HG03432 (cell line): ENCODE data around the gene ARHGAP26.
A peak's percentile ranks its signal among the peaks of the same experiment; 100 is the strongest.

ENCODE experiments used
- ATAC-seq: cut with Tn5 transposase; IDR thresholded peaks from one replicate; pipeline ENCODE4 v1.9.1; 2021; ENCODE audit warnings: mild to moderate bottlenecking, moderate library complexity; ENCODE audit not compliant: unreplicated experiment

The ARHGAP26 gene

DNA sequence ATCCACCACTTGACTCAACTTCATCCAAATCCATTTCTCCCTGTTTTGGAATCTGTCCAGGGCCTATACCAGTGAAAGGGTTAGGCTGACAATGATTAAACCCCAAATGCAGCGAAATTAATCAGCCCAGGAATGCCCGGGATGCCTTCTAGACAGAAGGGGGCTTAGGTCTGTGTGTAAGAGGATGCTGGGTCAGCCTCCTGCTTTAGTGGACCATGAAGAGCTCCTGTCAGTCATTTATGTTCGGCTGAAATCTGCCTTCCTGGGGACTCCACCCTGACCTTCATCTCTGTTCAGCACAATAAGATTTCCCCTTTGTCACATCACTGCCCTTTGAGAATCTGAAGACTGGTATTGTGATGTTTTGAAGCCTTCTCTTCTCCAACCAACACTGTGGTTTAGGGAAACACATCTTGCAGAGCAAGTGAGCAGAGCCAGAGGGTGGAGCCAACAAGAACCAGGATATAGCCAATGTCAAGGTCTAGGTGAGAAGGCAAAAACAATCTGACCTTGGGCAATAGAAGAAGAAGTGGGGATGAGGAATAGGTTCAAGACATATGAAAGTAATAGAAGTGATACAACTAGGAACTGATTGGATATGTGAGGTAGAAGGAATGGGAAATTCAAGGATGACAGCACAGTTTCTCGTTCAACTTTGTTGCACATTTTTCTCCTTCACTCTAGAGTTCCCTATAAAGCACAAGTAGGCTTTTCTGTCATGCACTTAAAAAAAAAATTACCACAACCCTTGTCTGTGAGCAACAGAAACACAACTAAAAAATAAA lies 234.4 kb downstream of the ARHGAP26 start:
- peak; percentile 43 for ATAC-seq

DNA sequence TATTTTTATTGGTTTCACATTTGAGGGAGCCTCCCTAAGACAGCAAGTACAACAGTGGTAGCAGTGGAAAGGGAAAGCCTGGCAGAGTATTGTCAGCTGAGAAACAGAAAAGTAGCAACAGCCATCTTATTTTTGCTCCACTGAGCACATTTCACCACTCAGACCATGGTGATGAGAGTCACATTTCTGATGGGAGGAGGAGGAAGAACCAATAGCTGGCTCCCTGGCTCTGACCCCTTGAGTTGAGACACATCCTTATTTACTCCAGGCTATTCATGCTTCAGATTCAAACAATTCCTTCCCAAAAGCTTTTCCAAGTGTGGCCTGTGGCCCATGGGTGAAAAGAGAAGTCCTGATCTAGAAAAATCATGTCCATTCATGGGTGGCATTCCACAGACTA lies 236.3 kb downstream of the ARHGAP26 start:
- no peak for ATAC-seq

DNA sequence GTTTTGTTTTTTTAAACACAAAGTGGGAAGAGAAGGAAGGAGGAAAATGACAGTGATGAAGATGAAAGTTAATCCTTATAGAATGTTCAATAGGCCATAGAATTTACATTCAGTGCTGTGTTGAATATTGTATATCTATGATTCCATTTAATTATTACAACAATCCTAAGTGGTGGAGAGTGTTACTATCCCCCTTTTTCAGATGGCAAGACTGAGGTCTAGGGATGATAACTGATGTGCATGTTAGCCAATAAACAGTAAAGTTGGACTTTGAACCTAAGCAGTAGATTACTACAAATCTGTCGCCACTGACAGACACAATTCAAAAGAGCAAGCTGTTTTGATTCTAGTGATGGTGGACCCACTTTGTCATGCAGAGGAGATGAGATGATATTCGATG lies 237.9 kb downstream of the ARHGAP26 start:
- no peak for ATAC-seq

DNA sequence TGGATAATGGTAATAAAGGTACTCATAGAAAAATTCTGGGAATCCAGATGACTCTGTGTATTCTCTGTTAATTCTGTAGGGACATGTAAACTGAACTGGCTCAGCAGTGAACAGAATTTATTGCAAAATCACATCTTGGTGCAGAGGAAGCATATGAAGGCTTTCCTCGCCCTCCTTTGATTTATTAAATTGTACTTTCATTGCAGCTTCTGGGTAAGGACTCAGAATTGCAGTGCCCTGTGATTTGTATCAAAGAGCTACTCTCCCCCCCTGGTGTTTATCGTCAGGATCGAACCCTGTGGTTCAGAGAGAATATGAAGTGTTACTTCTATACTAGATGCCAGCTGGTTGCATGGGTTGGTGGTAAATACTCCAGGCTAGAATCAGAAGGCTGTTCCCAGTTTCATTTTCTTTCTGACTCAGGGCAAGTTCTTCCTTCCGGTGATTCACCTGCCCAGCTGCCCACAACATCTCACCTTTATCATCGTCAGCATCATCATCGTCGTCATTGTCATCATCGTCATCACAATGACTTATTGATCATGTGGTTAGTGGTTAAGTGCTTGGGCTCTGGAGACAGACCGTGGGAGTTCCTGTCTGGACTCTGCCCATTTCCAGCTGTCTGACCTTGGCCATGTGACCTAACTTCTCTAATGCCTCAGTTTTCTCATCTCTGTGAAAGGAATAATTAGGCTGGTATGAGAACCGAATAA lies 238.8 kb downstream of the ARHGAP26 start:
- ATAC-seq = peak; percentile 82

DNA sequence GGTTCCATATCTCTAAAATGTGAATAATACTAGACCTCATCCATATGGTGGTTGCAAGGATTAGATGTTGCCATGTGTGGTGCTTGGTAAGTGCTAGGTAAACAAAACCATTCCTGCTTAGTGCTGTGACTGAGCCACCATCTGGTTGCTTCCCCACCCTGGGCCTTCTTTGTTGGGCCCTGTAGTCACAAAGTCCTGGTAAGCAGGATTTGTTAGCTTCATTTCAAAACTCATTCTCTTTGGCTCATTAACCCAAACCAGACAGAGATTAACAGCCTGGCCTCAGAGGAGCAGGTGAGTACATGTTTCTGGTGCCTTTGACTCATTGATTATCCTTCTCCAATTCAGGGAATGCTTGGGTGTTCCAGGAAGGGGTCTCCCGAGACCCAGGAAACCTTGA lies 240.2 kb downstream of the ARHGAP26 start:
- ATAC-seq = no peak

DNA sequence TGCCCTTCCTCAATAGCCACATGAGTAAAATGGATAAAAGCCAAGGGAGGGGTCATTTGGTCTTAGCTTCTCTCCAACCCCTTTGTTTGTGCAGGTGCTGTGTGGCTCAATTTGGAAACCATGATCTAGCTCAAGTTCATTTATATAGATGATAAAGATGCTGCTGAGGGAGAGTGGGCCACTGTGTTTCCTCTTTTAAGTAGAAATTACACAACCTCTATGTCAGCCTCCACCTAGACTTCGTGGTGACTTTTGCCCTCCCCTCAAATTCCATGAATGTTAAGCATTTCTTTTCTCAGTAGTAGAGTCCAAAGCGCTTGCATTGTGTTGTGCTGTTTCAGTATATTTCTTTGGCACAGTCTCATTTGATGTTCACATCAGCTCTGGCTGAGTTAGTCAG lies 241.4 kb downstream of the ARHGAP26 start:
- ATAC-seq = no peak

DNA sequence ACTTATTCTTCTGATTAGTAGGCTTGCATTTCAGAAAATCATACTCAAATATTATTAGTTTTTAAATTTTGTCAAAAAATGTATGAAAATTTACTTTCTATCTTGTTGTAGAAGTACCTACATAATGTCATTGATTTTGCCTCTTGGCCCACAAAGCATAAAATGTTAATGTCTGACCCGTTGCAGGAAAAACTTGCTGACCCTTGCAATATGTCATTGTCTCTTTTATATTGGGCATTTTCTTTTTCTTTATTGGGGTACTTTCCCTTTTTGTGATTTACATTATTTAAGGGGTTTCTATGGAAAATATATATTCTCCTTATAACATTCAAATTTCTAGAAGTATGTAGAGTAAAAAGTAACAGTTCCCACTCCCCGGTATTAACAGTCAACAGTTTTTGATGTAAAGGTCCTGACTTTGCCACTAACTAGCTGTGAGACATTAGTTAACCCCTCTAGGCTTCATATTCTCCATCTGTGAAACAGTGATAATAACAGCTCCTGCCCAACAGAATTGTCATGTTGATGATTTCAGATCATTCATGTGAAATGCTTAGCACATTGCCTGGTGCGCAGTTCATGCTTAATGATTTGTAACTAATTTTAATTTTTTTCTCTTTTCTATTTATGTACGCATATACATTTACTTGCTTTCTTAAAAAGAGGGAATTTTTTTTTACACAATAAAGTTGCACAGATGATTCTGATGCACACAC lies 243.2 kb downstream of the ARHGAP26 start:
- ATAC-seq = no peak

DNA sequence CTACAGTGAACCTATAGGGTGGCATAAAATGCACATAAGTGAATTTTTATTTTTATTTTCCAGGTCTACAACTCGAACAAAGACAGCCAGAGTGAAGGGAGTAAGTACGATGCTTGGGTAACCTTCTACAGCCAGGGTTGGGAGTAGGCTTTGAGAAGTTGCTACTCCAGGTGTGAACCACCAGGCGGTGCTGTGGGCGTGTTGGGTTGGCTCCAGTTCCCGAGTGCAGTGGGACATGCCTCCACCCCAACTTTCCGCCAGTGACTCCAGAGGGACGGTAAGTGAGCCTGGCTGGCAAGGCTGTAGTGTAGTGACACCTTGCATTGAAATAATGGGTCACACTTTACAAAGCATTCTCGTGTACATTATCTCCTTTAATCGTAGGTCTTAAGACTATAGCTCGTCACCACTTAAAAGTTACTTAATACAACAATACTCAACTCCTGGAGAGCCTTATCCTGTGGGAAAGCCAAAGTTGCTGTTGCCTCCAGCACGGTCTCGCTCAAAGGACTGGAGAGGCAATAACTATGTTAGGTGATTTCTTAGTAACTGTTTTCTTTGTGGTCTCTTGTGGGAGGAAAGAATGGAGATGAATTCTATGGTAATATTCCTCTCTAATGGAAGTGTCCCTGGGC lies 244.0 kb downstream of the ARHGAP26 start:
- no peak for ATAC-seq

DNA sequence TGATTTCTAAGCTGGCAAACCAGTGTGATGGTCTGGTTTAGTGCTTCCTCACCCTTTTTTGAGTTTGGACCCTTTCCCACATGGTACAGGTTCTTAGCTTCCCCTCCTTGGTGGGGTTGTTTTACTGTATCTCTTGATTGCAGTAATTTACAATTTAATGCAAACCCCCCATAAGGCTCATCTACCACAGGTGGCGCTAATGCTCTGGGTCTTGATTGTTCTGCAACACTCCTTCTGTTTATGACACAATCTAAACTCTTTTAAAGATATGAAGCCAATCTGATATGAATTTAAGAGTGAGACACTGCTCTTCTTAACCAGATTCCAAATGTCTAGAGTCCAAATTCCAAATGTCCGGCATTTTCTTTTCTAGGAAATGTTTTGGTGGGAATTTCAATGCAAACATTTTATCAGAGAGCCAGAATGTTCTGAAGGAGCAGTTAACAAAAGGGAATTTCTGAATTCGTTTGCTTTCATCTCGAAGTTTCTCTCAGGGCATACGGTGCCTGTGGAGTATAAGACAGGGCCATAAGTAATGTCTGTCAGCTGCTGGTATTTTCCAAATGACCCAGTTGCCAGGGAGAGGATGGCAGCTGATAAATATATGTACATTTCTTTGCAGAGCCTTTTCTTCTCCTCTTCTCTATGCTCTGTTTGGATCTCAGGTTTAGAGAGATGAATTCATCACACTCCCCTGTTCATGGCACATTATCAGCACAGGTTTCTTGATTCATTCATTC lies 246.8 kb downstream of the ARHGAP26 start:
- ATAC-seq = no peak

DNA sequence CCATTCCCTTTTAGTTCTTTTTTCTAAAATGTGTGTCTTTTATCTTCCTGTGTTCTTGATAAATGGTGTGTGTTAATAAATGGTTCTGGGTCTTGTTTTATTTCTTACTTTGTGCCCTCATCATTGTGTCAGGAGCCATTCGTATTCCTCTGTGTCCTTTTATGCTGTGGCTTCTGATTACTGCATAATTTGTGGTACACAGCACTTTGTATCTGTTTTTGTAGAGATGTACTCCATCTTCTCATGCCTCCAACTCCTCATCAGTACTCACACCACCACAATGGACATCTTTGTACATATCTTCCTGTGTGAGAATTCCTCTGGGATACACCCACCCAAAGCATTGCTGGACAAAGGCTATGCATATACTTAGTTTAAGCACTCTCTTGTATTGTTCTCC lies 247.4 kb downstream of the ARHGAP26 start:
- ATAC-seq = no peak

DNA sequence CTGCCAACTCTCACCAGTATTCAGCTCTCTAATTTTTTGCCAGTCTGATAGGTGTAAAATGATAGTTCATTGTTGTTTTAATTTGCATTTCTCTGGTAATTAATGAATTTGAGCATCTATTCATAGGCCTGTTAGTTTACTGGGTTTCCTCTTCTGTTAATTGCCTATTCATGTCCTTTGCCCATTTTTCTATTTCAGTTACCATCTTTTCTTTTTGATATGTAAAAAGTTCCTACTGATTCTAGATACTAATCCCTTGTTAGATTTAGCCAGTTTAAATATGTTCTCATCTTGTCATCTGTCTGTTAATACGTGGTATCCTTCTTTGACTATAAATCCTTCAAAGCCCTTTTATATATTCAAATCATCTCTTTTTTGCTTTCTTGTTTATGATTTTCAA lies 247.8 kb downstream of the ARHGAP26 start:
- ATAC-seq = no peak

DNA sequence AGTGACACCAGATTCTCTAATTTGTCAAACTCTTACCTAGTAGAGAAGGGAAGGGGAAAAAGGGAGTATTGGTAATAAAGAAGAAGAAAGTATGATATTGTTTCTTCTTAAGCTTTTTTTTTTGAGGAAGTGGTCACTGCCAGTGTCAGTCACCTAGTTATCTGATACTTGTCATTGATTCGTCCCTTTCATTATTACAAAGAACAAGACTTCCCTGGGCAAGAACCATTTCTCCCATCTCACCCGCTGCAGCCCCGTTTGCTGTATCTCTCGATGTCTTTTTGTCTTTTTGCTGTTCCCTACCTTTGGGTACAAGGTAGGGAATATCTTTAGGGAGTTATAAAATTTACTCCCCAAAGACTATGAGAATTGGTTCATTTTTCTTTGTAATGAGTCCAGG lies 249.0 kb downstream of the ARHGAP26 start:
- peak; percentile 20 for ATAC-seq

DNA sequence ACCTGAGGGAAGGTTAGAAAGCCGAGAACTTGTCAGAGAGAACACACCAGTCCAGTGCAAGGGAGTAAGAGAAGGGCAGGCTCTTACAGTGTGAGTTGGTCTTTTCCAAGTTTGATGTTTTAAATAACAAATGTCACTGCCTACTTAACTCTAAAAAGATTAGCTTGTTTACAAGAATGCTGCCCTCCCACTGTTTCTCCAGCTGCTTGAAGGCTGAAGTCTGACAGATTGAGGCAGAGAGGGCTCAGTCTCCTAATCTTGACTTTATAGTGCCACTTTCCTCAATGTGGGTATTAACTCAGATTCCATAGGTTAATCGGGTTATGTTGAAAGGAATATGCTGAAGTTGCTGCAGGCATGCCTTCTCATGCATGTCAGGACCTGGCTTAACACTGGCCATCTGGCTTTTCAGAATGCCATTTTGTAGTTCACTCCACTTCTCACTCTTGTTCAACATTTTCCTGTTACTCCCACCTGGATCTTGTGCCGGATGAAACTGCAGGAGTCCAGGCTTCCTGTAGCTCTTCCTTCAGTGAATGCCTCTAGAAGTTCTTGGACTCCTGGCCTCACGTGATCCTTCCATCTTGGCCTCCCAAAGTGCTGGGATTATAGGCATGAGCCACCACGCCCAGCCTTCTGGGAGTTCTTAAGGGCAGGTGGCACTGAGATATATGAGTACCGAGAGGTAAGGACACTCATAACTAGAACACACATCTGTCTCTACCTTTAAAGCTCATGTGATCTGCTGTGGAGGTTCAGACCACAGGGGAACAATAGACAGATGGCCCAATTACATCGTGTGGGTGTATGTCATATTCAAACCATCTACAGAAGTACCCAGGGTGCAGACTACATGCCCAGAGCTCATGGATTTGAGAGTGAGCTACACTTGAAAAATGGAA lies 249.7 kb downstream of the ARHGAP26 start:
- ATAC-seq = peak; percentile 84

DNA sequence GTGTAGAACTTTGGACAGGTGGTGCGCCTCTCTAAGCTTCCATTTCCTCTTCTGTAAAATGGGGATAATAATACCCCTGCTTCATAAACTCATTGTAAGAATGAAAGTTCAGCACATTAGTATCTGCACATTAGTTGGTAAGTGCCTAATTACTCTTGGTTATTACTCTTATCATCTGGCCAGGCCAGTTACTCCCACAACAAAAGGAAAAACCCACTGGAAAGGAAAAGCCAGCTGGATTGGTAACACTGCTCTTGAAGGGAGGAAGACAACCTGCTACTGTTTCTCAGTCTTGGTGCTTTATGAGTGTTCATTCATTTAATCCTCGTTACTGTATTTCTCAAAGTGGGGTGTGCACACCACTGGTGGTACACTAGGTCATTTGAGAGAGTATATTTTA lies 251.4 kb downstream of the ARHGAP26 start:
- ATAC-seq = no peak

DNA sequence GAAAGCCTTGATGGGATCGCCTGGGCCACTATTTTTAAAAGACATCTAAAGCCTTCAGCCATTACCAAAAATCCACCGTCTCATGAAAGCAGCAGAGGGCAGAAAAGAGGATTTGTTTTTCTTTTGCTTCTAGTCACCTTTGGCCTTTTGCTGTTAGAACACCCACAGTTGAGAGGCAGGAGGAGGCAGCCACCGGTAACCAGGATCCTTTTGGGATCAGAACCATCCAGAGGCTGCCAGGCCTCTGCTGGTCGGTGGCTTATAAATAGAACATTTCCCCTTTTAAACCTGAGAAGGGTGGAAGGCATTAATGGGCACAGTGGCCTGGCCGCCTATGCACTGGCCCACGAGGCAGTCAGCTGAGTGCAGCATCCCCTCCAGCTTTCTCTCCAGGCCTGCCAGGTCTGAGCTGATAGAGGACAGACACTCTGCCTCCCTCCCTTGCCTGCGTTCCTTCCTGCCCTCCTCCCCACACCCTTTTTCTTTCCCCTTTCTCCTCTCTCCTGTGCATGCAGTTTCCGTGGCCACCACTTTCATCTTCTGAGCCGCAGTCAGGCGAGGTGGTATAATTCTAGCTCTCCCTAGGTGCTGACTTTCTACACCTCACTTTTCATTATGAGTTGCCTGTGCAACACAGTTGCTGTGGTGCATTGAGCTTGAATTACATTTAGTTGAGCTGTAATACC lies 253.4 kb downstream of the ARHGAP26 start:
- ATAC-seq = peak; percentile 66

DNA sequence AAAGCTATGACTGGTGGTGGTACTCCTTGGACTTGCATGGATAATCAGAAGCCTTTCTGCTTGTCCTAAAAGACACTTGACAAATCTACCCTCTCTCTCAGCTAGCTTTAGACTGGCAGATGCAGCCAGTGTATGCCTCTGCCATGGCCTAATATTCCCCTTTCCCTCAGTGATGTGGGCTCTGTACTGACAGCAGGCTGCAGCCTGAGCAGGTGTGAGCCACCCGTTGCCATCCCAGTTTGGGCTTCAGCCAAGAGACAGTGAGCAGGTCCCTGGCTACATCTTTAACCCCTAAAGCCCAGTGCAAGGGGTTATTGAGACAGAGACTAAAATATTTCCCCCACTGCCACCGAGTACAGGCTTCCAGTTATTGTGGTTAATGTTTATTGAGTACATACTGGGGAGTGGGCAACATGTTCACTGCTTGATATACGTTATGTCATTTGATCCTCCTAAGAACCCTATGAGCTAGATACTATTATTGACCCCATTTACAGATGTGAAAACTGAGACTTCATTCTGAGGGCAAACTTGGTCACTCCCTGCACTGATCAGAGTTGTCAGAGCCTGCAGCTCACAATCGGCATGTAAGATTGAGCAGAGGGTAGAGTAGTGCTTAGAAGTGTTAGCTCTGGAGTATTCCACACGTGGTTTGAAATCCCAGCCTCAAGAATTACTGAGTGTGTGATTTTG lies 254.2 kb downstream of the ARHGAP26 start:
- ATAC-seq = no peak

DNA sequence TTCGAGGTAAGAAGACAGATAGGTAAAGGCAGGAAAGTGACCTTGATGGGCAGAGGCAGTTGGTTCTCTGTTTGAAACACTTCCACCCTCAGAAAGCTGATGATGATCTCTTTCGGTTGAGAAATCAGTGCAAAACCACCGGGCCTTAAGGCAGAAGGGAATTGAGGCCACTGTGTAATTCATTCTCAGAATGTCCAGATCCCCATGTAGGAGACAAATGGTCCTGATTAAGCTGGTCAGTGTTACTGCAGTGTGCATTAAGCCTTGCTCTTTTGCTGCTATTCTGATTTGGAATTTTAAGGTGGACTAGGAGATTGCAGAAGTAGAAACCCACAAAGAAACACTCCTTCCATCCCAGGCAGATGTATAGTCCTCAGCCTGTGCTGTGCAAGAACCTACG lies 255.2 kb downstream of the ARHGAP26 start:
- ATAC-seq = no peak

DNA sequence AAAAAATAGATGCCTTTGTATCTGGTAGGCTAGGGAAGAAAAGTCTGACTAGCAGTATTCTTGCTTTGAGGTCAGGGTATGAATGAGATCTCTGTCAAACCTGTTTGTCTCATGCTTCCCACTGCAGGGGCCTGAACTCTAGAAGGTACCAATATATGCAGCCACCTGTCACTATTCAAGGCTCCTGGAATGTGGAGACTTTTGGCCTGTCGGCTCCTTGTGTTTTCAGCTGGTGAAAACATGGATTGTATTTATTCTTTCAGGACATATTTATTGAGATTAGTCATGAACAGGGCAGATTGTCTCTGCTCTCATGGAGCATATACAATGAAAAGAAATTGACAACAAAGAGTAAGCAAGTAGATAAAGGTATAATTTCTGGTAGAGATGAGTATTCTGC lies 255.8 kb downstream of the ARHGAP26 start:
- no peak for ATAC-seq

DNA sequence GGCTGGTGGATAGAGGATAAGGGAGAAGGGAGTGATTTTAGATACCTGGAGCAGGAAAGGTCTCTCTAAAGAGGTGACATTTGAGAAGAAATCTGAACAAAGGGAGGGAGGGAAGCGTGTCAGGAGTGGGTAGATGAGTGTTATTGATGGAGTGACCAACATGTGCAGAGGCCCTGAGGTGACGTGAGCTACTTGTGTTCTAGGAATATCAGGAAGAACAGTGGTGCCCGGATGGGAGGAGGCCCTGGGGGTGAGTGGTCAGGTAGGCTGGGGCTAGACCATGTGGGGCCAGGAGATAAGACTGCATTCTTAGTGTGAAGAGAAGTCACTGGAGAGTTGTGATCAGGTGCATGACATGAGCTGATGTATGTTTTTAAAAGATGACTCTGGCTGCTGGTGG lies 256.2 kb downstream of the ARHGAP26 start:
- no peak for ATAC-seq
